WTC11 (cell line): ENCODE data around the gene OOSP1. TPM values are rescaled to one million over a fixed set of nuclear protein-coding genes. Genes with fewer than 3 reads are reported as not detected.

Experiments used
- SMAD3 ChIP-seq: sonication (generic); formaldehyde crosslinking; IDR thresholded peaks from 2 replicates; pipeline ENCODE4 v1.8.0; 2022; ENCODE audit warnings: missing genetic modification reagents, mild to moderate bottlenecking, borderline replicate concordance
- ZNF263 ChIP-seq: sonication (generic); formaldehyde crosslinking; IDR thresholded peaks from 2 replicates; pipeline ENCODE4 v1.8.1; 2022; ENCODE audit warnings: low read depth, mild to moderate bottlenecking, moderate library complexity, missing genetic modification reagents
- total RNA-seq: library from RNA; stranded (reverse); gene quantifications from 3 replicates; pipeline ENCODE4 v1.2.3, GENCODE V29; 2021
- TF ChIP-seq, protein P1 (sequence below): sonication (generic); formaldehyde crosslinking; IDR thresholded peaks from 2 replicates; pipeline ENCODE4 v1.8.1; 2022; ENCODE audit warnings: low read depth, missing genetic modification reagents, borderline replicate concordance
- TF ChIP-seq, protein P2 (sequence below): sonication (generic); formaldehyde crosslinking; IDR thresholded peaks from 2 replicates; pipeline ENCODE4 v1.8.0; 2023; ENCODE audit warnings: mild to moderate bottlenecking, missing genetic modification reagents
- TF ChIP-seq, protein P3 (sequence below): sonication (generic); formaldehyde crosslinking; IDR thresholded peaks from 2 replicates; pipeline ENCODE4 v1.8.0; 2022; ENCODE audit warnings: mild to moderate bottlenecking, missing genetic modification reagents

The OOSP1 gene
- total RNA-seq, 1 experiment from 2014 or later = not detected

DNA sequence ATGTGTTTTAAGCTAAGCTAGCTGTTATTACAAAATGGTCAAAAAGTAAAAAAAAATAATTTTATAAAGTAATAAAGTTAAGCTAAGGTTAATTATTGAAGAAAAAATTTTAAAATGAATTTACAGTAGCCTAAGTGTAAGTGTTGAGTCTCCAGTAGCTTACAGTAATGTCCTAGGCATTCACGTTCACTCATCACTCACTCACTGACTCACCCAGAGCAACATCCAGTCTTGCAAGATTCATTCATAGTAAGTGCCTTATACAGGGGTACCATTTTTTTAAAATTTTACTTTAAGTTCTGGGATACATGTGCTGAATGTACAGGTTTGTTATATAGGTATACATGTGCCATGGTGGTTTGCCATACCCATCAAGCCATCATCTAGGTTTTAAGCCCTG, 67.1 kb downstream of the OOSP1 start (continued):
- TF ChIP-seq, protein P1, sequence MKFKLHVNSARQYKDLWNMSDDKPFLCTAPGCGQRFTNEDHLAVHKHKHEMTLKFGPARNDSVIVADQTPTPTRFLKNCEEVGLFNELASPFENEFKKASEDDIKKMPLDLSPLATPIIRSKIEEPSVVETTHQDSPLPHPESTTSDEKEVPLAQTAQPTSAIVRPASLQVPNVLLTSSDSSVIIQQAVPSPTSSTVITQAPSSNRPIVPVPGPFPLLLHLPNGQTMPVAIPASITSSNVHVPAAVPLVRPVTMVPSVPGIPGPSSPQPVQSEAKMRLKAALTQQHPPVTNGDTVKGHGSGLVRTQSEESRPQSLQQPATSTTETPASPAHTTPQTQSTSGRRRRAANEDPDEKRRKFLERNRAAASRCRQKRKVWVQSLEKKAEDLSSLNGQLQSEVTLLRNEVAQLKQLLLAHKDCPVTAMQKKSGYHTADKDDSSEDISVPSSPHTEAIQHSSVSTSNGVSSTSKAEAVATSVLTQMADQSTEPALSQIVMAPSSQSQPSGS (CRISPR knock-in tag) = no peak
- TF ChIP-seq, protein P2, sequence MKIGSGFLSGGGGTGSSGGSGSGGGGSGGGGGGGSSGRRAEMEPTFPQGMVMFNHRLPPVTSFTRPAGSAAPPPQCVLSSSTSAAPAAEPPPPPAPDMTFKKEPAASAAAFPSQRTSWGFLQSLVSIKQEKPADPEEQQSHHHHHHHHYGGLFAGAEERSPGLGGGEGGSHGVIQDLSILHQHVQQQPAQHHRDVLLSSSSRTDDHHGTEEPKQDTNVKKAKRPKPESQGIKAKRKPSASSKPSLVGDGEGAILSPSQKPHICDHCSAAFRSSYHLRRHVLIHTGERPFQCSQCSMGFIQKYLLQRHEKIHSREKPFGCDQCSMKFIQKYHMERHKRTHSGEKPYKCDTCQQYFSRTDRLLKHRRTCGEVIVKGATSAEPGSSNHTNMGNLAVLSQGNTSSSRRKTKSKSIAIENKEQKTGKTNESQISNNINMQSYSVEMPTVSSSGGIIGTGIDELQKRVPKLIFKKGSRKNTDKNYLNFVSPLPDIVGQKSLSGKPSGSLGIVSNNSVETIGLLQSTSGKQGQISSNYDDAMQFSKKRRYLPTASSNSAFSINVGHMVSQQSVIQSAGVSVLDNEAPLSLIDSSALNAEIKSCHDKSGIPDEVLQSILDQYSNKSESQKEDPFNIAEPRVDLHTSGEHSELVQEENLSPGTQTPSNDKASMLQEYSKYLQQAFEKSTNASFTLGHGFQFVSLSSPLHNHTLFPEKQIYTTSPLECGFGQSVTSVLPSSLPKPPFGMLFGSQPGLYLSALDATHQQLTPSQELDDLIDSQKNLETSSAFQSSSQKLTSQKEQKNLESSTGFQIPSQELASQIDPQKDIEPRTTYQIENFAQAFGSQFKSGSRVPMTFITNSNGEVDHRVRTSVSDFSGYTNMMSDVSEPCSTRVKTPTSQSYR = no peak
- no peak for TF ChIP-seq SMAD3
- no peak for TF ChIP-seq ZNF263 (CRISPR knock-in tag)
- TF ChIP-seq, protein P3, sequence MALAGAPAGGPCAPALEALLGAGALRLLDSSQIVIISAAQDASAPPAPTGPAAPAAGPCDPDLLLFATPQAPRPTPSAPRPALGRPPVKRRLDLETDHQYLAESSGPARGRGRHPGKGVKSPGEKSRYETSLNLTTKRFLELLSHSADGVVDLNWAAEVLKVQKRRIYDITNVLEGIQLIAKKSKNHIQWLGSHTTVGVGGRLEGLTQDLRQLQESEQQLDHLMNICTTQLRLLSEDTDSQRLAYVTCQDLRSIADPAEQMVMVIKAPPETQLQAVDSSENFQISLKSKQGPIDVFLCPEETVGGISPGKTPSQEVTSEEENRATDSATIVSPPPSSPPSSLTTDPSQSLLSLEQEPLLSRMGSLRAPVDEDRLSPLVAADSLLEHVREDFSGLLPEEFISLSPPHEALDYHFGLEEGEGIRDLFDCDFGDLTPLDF (CRISPR knock-in tag) = no peak

Other genes with a start within 250 kb of the OOSP1 start
- gene OR10V1, start 224.6 kb upstream of the OOSP1 start, total RNA-seq = not detected in 3 replicates
- gene STX3, start 183.1 kb upstream of the OOSP1 start, total RNA-seq = 52.7 to 55.6 TPM (median 53.7 TPM) in 3 replicates
- 78.9 to 85.6 TPM (median 83.9 TPM) in 3 replicates for gene MRPL16, start 127.7 kb upstream of the OOSP1 start, total RNA-seq
- not detected in 3 replicates for gene CBLIF, start 92.9 kb upstream of the OOSP1 start, total RNA-seq
- gene TCN1, start 71.9 kb upstream of the OOSP1 start, total RNA-seq = not detected in 3 replicates
- gene OOSP3, start 59.6 kb upstream of the OOSP1 start, total RNA-seq = not detected in 3 replicates
- not detected in 3 replicates for gene OOSP4A, start 25.6 kb downstream of the OOSP1 start, total RNA-seq
- gene OOSP4B, start 78.7 kb downstream of the OOSP1 start, total RNA-seq = not detected in 3 replicates
- gene OOSP2, start 102.0 kb downstream of the OOSP1 start, total RNA-seq = not detected in 3 replicates
- not detected in 3 replicates for gene MS4A3, start 118.2 kb downstream of the OOSP1 start, total RNA-seq
- not detected in 3 replicates for gene MS4A2, start 150.2 kb downstream of the OOSP1 start, total RNA-seq
- 0.16 to 0.39 TPM in 2 of 3 replicates, not detected in the other for gene MS4A6A, start 244.7 kb downstream of the OOSP1 start, total RNA-seq